ENCODE data around the gene HMG20B.

HMG20B gene

DNA sequence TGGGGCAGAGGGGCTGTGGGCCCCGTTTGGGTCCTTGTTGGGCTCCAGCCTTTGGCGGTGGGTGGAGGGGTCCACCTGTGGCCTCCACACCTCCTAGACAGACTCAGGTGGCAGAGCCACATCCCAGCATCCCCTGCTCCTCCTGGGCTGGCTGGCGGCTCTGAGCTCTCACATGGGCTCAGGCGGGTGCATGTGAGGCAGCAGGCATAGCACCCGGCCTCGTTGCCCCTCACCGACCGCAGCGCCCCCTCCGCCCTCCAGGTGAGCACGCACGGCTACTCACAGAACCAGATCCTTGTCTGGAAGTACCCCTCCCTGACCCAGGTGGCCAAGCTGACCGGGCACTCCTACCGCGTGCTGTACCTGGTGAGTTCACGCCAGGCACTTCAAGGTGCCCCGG lies 39.7 kb upstream of the HMG20B start:
- H3K36me3 ChIP-seq (ENCODE audit: control insufficient read depth in 1 of 2, insufficient read depth in 2 of 2, low read depth in 1 of 2, low read length in 2 of 2), result peaks cover 61 to 90% of the 10 kb centered on the region in 2 experiments
- H2BK5ac ChIP-seq (ENCODE audit: low read depth, low read length, poor library complexity, severe bottlenecking), result no peak overlapping the region
- no peaks in the 10 kb centered on the region for H3K27me3 ChIP-seq (ENCODE audit: control insufficient read depth in 1 of 2, insufficient read depth in 1 of 2, low read length in 2 of 2)
- H2BK15ac ChIP-seq (ENCODE audit: low read depth, poor library complexity, severe bottlenecking), result no peak overlapping the region
- H2BK120ac ChIP-seq (ENCODE audit: low read depth, low read length), result no peak overlapping the region
- no peak overlapping the region for H2AK5ac ChIP-seq (ENCODE audit: low read length, severe bottlenecking)
- WGBS, result 93% methylated on average over 16 of the region's 17 CpGs
- no peak overlapping the region for H3K4ac ChIP-seq (ENCODE audit: low read depth in 1 of 2, low read length in 2 of 2)
- no peak overlapping the region for H3K9ac ChIP-seq (ENCODE audit: low read length)
- no peak overlapping the region for H3K4me3 ChIP-seq (ENCODE audit: insufficient read depth in 1 of 2, low read depth in 1 of 2, low read length in 2 of 2)
- DNase-seq, result no peak
- peaks cover 11% of the 10 kb centered on the region for H3K79me1 ChIP-seq (replicated peaks; ENCODE audit: low read length, poor library complexity, severe bottlenecking)
- no peak overlapping the region for H3K18ac ChIP-seq (ENCODE audit: low read depth in 1 of 2, low read length in 2 of 2)
- no peak overlapping the region for H3K23ac ChIP-seq (ENCODE audit: low read length in 2 of 2)
- H3K27ac ChIP-seq (ENCODE audit: low read length, poor library complexity, severe bottlenecking), result no peak overlapping the region
- H3K14ac ChIP-seq (ENCODE audit: low read length in 2 of 2), result no peak overlapping the region
- no peak overlapping the region for H2AFZ ChIP-seq (ENCODE audit: low read depth, low read length)
- H4K8ac ChIP-seq (ENCODE audit: low read length), result no peak overlapping the region
- H2BK12ac ChIP-seq (ENCODE audit: low read length in 2 of 2), result no peak overlapping the region
- H3K4me1 ChIP-seq (ENCODE audit: control insufficient read depth, insufficient read depth, low read depth, low read length), result peaks cover 12% of the 10 kb centered on the region
- H3K4me2 ChIP-seq (ENCODE audit: low read length, poor library complexity, severe bottlenecking), result no peak overlapping the region
- H3K9me3 ChIP-seq (ENCODE audit: control insufficient read depth, low read length), result no peaks in the 10 kb centered on the region
- no peak overlapping the region for H4K91ac ChIP-seq (ENCODE audit: low read length)

DNA sequence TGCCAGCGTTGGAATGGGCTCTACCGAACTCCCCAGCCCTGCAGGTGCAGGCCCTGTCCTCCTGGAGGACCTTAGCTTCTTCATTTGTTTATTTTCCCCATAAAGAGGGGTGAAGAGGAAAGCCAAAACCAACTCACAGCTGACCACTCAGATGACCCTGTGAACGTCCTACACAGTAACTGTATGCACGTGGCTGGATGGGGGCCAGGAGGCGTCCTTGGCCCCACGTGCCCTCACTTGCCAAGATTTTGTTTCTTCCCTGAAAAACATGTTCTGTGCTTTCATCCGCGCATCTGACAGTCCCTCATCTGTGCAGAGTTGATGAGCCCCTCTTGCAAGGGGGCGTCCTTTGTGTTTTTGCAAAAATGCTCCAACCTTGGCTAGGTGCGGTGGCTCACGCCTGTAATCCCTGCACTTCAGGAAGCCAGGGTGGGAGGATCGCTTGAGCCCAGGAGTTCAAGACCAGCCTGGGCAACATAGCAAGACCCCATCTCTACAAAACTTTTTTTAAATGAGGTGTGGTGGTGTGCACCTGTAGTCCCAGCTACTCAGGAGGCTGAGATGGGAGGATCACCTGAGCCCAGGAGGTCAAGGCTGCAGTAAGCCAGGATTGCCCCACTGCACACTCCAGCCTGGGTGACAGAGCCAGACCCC lies 39.1 kb upstream of the HMG20B start:
- H3K23ac ChIP-seq (ENCODE audit: low read length in 2 of 2), result no peak overlapping the region

DNA sequence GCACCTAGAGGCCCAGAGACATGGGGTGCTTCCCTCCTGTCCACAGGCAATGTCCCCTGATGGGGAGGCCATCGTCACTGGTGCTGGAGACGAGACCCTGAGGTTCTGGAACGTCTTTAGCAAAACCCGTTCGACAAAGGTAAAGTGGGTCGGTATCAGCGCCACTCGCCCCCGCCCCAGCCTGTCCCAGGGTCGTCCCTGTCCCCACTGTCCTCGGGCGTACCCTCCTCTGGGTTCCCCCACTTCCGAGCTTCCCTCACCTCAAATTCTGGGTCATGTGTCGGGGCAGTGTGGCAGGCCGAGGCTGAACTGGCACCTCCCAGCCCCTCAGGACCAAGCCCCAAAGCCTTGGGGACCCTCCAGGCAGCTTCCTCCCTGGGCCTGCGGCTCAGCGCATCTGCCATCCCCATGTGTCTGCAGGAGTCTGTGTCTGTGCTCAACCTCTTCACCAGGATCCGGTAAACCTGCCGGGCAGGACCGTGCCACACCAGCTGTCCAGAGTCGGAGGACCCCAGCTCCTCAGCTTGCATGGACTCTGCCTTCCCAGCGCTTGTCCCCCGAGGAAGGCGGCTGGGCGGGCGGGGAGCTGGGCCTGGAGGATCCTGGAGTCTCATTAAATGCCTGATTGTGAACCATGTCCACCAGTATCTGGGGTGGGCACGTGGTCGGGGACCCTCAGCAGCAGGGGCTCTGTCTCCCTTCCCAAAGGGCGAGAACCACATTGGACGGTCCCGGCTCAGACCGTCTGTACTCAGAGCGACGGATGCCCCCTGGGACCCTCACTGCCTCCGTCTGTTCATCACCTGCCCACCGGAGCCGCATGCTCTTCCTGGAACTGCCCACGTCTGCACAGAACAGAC lies 38.1 kb upstream of the HMG20B start:
- WGBS, result 96% methylated on average over 38 of the region's 38 CpGs
- H3K4me1 ChIP-seq (ENCODE audit: control insufficient read depth, insufficient read depth, low read depth, low read length), result peaks cover 19% of the 10 kb centered on the region
- no peak overlapping the region for H2AK5ac ChIP-seq (ENCODE audit: low read length, severe bottlenecking)
- H4K91ac ChIP-seq (ENCODE audit: low read length), result no peak overlapping the region
- H3K4me2 ChIP-seq (ENCODE audit: low read length, poor library complexity, severe bottlenecking), result no peak overlapping the region
- H3K9me3 ChIP-seq (ENCODE audit: control insufficient read depth, low read length), result no peaks in the 10 kb centered on the region
- peaks cover 8% of the 10 kb centered on the region for H3K79me1 ChIP-seq (replicated peaks; ENCODE audit: low read length, poor library complexity, severe bottlenecking)
- H2BK12ac ChIP-seq (ENCODE audit: low read length in 2 of 2), result no peak overlapping the region
- no peak overlapping the region for H3K18ac ChIP-seq (ENCODE audit: low read depth in 1 of 2, low read length in 2 of 2)
- no peak overlapping the region for H2BK120ac ChIP-seq (ENCODE audit: low read depth, low read length)
- H3K27me3 ChIP-seq (ENCODE audit: control insufficient read depth in 1 of 2, insufficient read depth in 1 of 2, low read length in 2 of 2), result no peaks in the 10 kb centered on the region
- DNase-seq, result no peak
- no peak overlapping the region for H3K14ac ChIP-seq (ENCODE audit: low read length in 2 of 2)
- no peak overlapping the region for H2BK15ac ChIP-seq (ENCODE audit: low read depth, poor library complexity, severe bottlenecking)
- H3K36me3 ChIP-seq (ENCODE audit: control insufficient read depth in 1 of 2, insufficient read depth in 2 of 2, low read depth in 1 of 2, low read length in 2 of 2), result peaks cover 62 to 92% of the 10 kb centered on the region in 2 experiments
- H3K9ac ChIP-seq (ENCODE audit: low read length), result no peak overlapping the region
- H3K27ac ChIP-seq (ENCODE audit: low read length, poor library complexity, severe bottlenecking), result no peak overlapping the region
- no peak overlapping the region for H3K4ac ChIP-seq (ENCODE audit: low read depth in 1 of 2, low read length in 2 of 2)
- H2BK5ac ChIP-seq (ENCODE audit: low read depth, low read length, poor library complexity, severe bottlenecking), result no peak overlapping the region
- H4K8ac ChIP-seq (ENCODE audit: low read length), result no peak overlapping the region
- no peak overlapping the region for H3K4me3 ChIP-seq (ENCODE audit: insufficient read depth in 1 of 2, low read depth in 1 of 2, low read length in 2 of 2)
- H3K23ac ChIP-seq (ENCODE audit: low read length in 2 of 2), result no peak overlapping the region
- H2AFZ ChIP-seq (ENCODE audit: low read depth, low read length), result no peak overlapping the region

More for the DNA sequence above, 39.1 kb upstream of the HMG20B start:
- no peak overlapping the region for H2BK120ac ChIP-seq (ENCODE audit: low read depth, low read length)
- no peak overlapping the region for H3K18ac ChIP-seq (ENCODE audit: low read depth in 1 of 2, low read length in 2 of 2)
- no peak overlapping the region for H2BK15ac ChIP-seq (ENCODE audit: low read depth, poor library complexity, severe bottlenecking)
- H2AK5ac ChIP-seq (ENCODE audit: low read length, severe bottlenecking), result no peak overlapping the region
- H3K9ac ChIP-seq (ENCODE audit: low read length), result no peak overlapping the region
- no peak overlapping the region for H3K4ac ChIP-seq (ENCODE audit: low read depth in 1 of 2, low read length in 2 of 2)
- H2BK5ac ChIP-seq (ENCODE audit: low read depth, low read length, poor library complexity, severe bottlenecking), result no peak overlapping the region
- WGBS, result 96% methylated on average over 11 of the region's 12 CpGs
- no peak overlapping the region for H2AFZ ChIP-seq (ENCODE audit: low read depth, low read length)
- H3K27me3 ChIP-seq (ENCODE audit: control insufficient read depth in 1 of 2, insufficient read depth in 1 of 2, low read length in 2 of 2), result no peaks in the 10 kb centered on the region
- H3K9me3 ChIP-seq (ENCODE audit: control insufficient read depth, low read length), result no peaks in the 10 kb centered on the region
- no peak overlapping the region for H4K8ac ChIP-seq (ENCODE audit: low read length)
- DNase-seq, result no peak
- H3K14ac ChIP-seq (ENCODE audit: low read length in 2 of 2), result no peak overlapping the region
- H3K4me2 ChIP-seq (ENCODE audit: low read length, poor library complexity, severe bottlenecking), result no peak overlapping the region
- no peak overlapping the region for H3K4me3 ChIP-seq (ENCODE audit: insufficient read depth in 1 of 2, low read depth in 1 of 2, low read length in 2 of 2)
- H3K4me1 ChIP-seq (ENCODE audit: control insufficient read depth, insufficient read depth, low read depth, low read length), result peaks cover 16% of the 10 kb centered on the region
- H3K27ac ChIP-seq (ENCODE audit: low read length, poor library complexity, severe bottlenecking), result no peak overlapping the region
- no peak overlapping the region for H2BK12ac ChIP-seq (ENCODE audit: low read length in 2 of 2)
- H4K91ac ChIP-seq (ENCODE audit: low read length), result no peak overlapping the region
- H3K36me3 ChIP-seq (ENCODE audit: control insufficient read depth in 1 of 2, insufficient read depth in 2 of 2, low read depth in 1 of 2, low read length in 2 of 2), result peaks cover 59 to 88% of the 10 kb centered on the region in 2 experiments
- peaks cover 8% of the 10 kb centered on the region for H3K79me1 ChIP-seq (replicated peaks; ENCODE audit: low read length, poor library complexity, severe bottlenecking)

DNA sequence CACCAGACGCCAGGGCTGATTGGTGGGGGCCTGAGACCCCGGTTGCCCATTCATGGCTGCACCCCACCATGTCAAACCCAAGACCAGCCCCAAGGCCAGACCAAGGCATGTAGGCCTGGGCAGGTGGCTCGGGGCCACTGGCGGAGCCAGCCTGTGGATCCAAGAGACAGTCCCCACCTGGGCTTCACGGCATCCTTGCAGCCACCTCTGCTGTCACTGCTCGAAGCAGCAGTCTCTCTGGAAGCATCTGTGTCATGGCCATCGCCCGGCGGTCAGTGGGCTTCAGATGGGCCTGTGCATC lies 37.6 kb upstream of the HMG20B start:
- Histone ChIP-seq H3K36me3 (ENCODE audit: control insufficient read depth in 1 of 2, insufficient read depth in 2 of 2, low read depth in 1 of 2, low read length in 2 of 2) (peaks cover 65 to 90% of the 10 kb centered on the region in 2 experiments), H3K27ac (ENCODE audit: low read length, poor library complexity, severe bottlenecking) (no peak overlapping the region), H4K8ac (ENCODE audit: low read length) (no peak overlapping the region), H3K4me1 (ENCODE audit: control insufficient read depth, insufficient read depth, low read depth, low read length) (peaks cover 19% of the 10 kb centered on the region), H3K14ac (ENCODE audit: low read length in 2 of 2) (no peak overlapping the region), H3K9ac (ENCODE audit: low read length) (no peak overlapping the region), H3K23ac (ENCODE audit: low read length in 2 of 2) (no peak overlapping the region), H2BK12ac (ENCODE audit: low read length in 2 of 2) (no peak overlapping the region), H2BK120ac (ENCODE audit: low read depth, low read length) (no peak overlapping the region), H4K91ac (ENCODE audit: low read length) (no peak overlapping the region), H2BK15ac (ENCODE audit: low read depth, poor library complexity, severe bottlenecking) (no peak overlapping the region), H3K18ac (ENCODE audit: low read depth in 1 of 2, low read length in 2 of 2) (no peak overlapping the region), H2AFZ (ENCODE audit: low read depth, low read length) (no peak overlapping the region), H3K4ac (ENCODE audit: low read depth in 1 of 2, low read length in 2 of 2) (no peak overlapping the region), H3K9me3 (ENCODE audit: control insufficient read depth, low read length) (no peaks in the 10 kb centered on the region), H3K4me3 (ENCODE audit: insufficient read depth in 1 of 2, low read depth in 1 of 2, low read length in 2 of 2) (no peak overlapping the region), H3K79me1 (replicated peaks; ENCODE audit: low read length, poor library complexity, severe bottlenecking) (peaks cover 8% of the 10 kb centered on the region), H2AK5ac (ENCODE audit: low read length, severe bottlenecking) (no peak overlapping the region), H2BK5ac (ENCODE audit: low read depth, low read length, poor library complexity, severe bottlenecking) (no peak overlapping the region), H3K27me3 (ENCODE audit: control insufficient read depth in 1 of 2, insufficient read depth in 1 of 2, low read length in 2 of 2) (no peaks in the 10 kb centered on the region), H3K4me2 (ENCODE audit: low read length, poor library complexity, severe bottlenecking) (no peak overlapping the region)
- 95% methylated on average over 9 of the region's 9 CpGs for WGBS
- no peak for DNase-seq

All from mesenchymal stem cell (in vitro differentiated cells and primary cell).